Mucosa of stomach (tissue), 1 donor: Measurements from ENCODE around the gene PTRH1.

Experiments used
- H3K27me3 ChIP-seq: one replicate; pipeline ENCODE4 v1.7.0; 2013; ENCODE audit warnings: mild to moderate bottlenecking, low read length; ENCODE audit not compliant: control insufficient read depth, insufficient read depth
- H3K36me3 ChIP-seq: one replicate; pipeline ENCODE4 v1.7.0; 2013; ENCODE audit warnings: low read length; ENCODE audit not compliant: control insufficient read depth, insufficient read depth
- H3K4me1 ChIP-seq: one replicate; pipeline ENCODE4 v1.7.0; 2013; ENCODE audit warnings: mild to moderate bottlenecking, low read length; ENCODE audit not compliant: control insufficient read depth, insufficient read depth
- H3K4me3 ChIP-seq: one replicate; pipeline ENCODE4 v1.7.0; 2013; ENCODE audit warnings: low read length
- H3K9ac ChIP-seq: one replicate; pipeline ENCODE4 v1.7.0; 2013; ENCODE audit warnings: mild to moderate bottlenecking, low read length, moderate library complexity
- H3K9me3 ChIP-seq: one replicate; pipeline ENCODE4 v1.7.0; 2013; ENCODE audit warnings: mild to moderate bottlenecking, low read length, moderate library complexity; ENCODE audit not compliant: control insufficient read depth
- donor health status: Pancreatic carcinoma.

Gene PTRH1

DNA sequence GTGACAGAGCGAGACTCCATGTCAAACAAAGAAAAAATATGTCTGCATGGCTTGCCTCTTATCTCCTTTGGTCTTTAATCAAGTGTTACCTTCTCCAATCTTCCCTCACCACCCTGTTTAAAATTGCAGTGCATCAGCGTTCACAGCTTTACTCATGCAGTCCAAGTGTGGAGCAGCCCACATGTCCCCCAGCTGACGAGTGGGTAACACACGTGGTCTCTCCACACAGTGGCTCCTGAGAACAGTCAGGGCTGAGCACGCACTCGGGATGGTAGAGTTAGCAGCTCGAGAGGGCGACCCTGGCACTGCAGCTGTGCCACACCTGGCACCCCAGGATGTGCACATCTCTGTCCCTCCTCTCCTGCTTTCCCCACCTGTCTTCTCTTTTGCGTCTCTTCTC, 34.6 kb downstream of the PTRH1 start:
- Histone ChIP-seq H3K4me1 (no peaks in the 10 kb centered on the region), H3K9ac (no peak overlapping the region), H3K9me3 (no peaks in the 10 kb centered on the region), H3K27me3 (no peaks in the 10 kb centered on the region), H3K36me3 (no peaks in the 10 kb centered on the region), H3K4me3 (no peak overlapping the region)

DNA sequence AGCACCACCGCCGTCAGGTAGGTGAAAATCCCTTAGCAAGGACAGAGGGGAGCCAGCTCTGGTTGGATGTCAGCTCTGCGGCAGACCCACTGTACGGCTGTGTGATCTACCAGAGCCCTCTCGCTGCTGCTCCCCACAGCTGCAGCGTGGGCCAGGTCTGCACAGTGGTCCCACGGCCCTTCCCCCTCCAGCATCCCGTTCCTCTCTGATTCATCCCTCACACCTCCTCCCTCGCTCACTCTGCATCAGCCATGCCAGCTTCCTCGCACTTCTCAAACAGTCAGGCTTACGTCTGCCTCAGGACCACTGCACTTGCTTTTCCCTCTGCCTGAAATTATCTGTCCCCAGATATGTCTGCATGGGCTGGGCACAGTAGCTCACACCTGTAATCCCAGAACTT, 35.2 kb downstream of the PTRH1 start:
- Histone ChIP-seq H3K36me3 (no peaks in the 10 kb centered on the region), H3K9ac (no peak overlapping the region), H3K4me1 (no peaks in the 10 kb centered on the region), H3K9me3 (no peaks in the 10 kb centered on the region), H3K4me3 (no peak overlapping the region), H3K27me3 (no peaks in the 10 kb centered on the region)

DNA sequence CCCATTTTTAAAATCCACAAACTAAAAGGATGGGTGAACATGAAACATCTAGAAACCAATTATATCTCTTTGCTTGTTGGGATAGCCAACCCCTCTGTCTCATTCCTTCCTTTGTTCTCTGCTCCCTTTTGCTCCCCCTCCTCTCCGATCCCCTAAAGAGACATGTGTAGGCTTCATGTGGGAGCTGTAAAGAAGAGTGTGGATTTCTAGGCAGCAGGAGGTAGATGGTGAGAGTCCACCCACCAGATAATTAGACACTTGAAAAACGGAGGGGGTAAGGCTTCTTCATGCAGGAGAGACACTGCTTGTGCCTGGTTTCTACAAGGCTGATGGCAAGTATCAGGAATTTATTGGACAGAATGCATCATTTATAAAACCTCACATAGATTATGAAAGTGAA, 36.0 kb downstream of the PTRH1 start:
- Histone ChIP-seq H3K27me3 (no peaks in the 10 kb centered on the region), H3K4me1 (no peaks in the 10 kb centered on the region), H3K9me3 (no peaks in the 10 kb centered on the region), H3K4me3 (no peak overlapping the region), H3K9ac (no peak overlapping the region), H3K36me3 (no peaks in the 10 kb centered on the region)

DNA sequence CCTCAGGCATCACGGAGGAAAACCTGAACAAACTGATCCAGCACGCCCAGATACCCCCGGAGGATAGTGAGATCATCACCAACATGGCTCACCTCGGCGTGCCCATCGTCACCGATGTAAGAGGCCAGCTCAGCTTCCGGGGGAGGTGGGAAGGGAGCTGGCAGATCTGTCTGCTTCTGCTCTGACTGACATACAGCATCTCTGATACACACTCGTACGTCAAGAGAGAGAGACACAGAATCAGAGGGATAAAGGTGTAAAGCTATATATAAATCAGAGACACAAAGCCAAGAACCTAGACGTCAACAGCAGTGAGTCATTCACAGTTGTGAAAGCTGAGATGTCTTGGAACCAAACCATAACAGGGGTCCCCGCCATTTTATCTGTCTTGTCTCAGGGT, 38.8 kb downstream of the PTRH1 start:
- Histone ChIP-seq H3K27me3 (no peaks in the 10 kb centered on the region), H3K36me3 (no peaks in the 10 kb centered on the region), H3K4me1 (no peaks in the 10 kb centered on the region), H3K9ac (no peak overlapping the region), H3K9me3 (no peaks in the 10 kb centered on the region), H3K4me3 (no peak overlapping the region)

DNA sequence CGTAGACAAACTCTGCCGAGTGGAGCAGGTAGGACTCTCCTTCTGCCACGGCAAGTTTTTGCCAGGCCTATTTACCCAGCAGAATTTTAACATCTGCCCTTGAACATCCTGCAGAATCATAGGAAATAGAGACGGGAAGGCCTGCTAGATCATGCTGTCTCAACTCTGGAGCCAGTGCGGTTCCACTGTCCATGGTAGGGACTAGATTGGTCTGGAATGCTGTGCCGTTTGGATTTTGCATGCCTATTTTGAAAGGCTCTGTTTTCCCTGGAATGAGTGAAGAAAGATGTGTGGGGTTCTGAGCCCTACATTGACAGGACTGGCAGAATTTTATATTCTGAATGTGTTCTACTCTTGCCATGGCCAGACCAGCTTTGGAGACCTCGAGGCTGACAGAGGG, 42.2 kb downstream of the PTRH1 start:
- no peak overlapping the region for H3K9ac ChIP-seq
- H3K9me3 ChIP-seq = no peaks in the 10 kb centered on the region
- H3K36me3 ChIP-seq = no peaks in the 10 kb centered on the region
- no peaks in the 10 kb centered on the region for H3K4me1 ChIP-seq
- no peaks in the 10 kb centered on the region for H3K27me3 ChIP-seq
- no peak overlapping the region for H3K4me3 ChIP-seq

DNA sequence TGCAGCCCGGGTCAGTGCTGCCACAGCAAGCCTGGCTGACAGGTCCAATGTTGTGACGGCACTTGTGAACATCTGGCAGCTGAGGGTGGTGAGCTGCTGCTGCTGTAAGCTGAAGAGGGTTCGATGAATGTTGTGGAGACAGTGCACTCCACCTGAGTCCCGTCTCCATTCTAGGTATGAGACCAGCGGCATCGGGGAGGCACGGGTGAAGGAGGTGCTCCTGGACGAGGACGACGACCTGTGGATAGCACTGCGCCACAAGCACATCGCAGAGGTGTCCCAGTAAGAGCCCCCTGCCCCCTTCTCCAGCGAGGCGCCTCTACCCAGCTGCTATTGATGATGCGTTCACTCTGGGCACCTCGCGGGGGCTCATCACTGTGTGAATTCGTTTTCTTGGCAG, 47.6 kb downstream of the PTRH1 start:
- Histone ChIP-seq H3K9ac (no peak overlapping the region), H3K9me3 (no peaks in the 10 kb centered on the region), H3K36me3 (no peaks in the 10 kb centered on the region), H3K27me3 (no peaks in the 10 kb centered on the region), H3K4me1 (no peaks in the 10 kb centered on the region), H3K4me3 (no peak overlapping the region)

DNA sequence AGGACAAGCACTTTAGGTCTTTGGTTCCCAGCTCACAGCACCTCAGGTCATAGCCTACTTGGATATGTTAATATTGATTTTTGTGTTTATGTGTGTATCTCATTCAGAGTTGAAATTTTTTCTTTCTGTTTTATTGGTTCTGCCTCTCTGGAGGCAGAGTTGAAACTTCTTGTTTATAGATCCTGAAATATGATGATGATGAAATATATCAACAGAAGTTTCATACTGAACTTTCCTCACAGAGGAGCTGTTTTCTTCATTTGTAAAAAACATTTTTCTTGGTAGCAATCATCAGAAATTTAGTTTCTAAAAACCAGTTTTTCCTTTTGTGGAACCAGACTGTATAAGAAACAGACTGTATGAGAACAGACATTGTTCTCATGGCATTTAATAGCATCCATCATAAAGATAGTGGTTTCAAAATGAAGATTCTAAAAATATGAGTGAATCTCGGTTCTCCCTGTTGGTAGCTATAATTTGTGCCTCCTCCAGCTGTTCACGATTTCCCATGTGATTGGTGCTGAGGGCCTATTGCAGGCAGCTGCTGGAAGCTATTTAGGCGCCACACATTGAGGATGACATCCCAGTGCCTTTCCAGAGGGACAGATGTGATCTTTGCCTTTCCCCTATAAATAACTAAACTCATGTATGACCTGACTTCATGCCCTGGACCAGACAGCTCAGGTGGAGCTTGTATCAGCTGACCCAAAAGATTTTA, 48.2 kb downstream of the PTRH1 start:
- Histone ChIP-seq H3K9me3 (no peaks in the 10 kb centered on the region), H3K27me3 (no peaks in the 10 kb centered on the region), H3K36me3 (no peaks in the 10 kb centered on the region), H3K4me1 (no peaks in the 10 kb centered on the region), H3K9ac (no peak overlapping the region), H3K4me3 (no peak overlapping the region)

DNA sequence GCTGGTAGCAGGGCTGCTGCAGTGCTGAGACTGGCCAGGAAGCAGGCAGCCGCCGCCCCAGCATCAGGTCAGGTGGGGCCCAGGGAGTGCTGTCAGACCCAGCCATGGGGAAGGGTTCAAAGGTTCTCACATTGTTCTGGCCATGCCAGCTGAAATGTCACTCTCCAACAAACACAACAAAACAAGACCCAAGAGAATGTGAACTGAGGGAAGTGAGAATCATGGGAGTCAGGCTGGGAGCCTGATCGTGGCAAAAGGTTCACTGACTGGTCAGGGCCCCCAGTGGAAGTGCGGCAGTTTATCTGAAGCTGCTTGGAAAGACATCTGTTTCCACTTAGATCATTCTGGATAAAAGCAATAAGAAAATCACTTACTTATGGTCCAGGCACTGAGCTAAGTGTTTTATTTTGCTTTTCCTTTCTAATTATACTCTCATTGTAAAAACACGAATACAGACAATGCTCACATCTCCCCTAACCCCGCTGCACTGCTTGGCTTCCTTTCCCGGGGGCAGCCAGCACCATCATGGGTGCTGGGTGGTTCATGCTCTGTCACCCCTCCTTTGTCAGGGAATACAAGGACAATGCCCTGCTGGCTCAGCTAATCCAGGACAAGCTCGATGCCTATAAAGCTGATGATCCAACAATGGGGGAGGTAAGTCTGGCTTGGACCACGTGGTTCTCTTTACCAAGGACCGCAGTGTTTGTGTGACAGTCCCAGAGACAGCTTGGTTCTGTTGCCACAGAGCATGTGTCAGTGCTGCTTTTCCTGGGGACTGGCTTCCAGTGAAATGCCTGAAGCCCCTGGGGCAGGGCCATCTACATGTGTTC, 50.6 kb downstream of the PTRH1 start:
- Histone ChIP-seq H3K9me3 (no peaks in the 10 kb centered on the region), H3K36me3 (no peaks in the 10 kb centered on the region), H3K9ac (no peak overlapping the region), H3K4me1 (peaks cover 7% of the 10 kb centered on the region), H3K27me3 (no peaks in the 10 kb centered on the region), H3K4me3 (no peak overlapping the region)

DNA sequence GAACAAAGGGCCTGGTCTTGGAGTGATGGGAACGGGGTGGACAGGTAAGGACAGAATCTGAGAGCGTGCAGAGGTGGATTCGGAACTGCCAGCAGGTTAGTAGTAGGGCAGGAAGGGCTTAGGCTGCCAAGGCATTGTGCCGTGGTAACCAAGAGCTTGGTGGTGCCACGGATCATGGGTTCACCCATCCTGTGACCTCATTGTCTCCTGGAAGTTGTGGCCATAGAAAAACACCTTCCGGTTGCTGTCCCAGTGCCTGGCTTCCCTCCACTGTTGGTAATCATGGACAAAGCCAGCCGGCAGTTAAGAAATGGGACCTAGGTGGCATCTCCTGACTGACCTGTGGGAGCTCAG, 51.2 kb downstream of the PTRH1 start:
- Histone ChIP-seq H3K4me1 (peaks cover 7% of the 10 kb centered on the region), H3K4me3 (no peak overlapping the region), H3K27me3 (no peaks in the 10 kb centered on the region), H3K9me3 (no peaks in the 10 kb centered on the region), H3K9ac (no peak overlapping the region), H3K36me3 (no peaks in the 10 kb centered on the region)
